ENCODE data around the gene MSGN1.
"Not testable (repeated sequence)": the region's sequence is repeated elsewhere in the genome, so short reads cannot be mapped to it uniquely, and the experiment has no call there.

The MSGN1 gene

GRCh38 chr2:17805166-17805565, 11.1 kb upstream of the MSGN1 start:
- DNase-seq (ENCODE audit: extremely low read depth in 1 of 2, low read depth in 1 of 2): no peak

- DNase-seq (ENCODE audit: extremely low read depth in 1 of 2, low read depth in 1 of 2): no peak
These were observed 10.4 kb upstream of the MSGN1 start for GRCh38 chr2:17805717-17806363.

GRCh38 chr2:17813010-17813741, 3.1 kb upstream of the MSGN1 start:
- no peak for DNase-seq (ENCODE audit: extremely low read depth in 1 of 2, low read depth in 1 of 2)

DNA sequence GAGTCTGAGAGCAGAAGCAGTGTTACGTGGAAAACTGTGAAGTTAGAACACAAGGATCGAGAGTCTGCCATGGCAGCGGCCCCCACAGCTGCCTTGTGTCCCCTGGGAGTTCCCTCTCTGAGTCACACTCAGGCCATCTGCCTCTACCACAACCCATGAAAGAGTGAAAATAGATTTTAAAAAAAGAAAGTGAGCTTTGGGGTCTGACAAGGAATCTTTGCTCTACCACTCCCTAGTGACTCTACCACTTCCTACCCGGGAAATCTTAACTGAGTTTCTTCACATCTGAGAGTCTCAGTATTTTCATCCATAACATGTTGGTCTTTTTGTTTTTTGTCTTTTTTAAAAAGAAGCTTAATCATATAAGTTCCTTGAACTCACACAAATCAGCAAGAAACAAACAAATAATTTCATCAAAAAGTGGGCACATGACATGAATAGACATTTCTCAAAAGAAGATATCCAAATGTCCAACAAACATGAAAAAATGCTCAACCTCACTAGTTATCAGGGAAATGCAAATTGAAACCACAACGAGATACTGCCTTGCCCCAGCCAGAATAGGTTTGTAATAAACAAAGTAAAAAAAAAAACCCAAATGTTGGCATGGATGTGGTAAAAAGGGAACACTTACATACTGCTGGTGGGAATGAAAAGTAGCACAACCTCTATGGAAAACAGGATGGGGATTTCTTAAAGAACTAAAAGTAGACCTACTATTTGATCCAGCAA, 2.4 kb upstream of the MSGN1 start:
- no peak for DNase-seq (ENCODE audit: extremely low read depth in 1 of 2, low read depth in 1 of 2)

DNA sequence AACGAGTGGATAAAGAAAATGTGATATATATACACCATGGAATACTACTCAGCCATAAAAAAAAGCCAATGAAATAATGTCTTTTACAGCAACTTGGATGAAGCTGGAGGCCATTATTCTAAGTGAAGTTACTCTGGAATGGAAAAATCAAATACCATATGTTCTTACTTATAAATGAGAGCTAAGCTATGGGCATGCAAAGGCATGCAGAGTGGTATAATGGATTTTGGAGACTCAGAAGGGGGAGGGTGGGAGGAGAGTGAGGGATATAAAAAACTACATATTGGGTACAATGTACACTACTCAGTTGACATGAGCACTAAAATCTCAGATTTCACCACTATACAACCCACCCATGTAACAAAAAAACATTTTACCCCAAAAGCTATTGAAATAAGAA, 1.7 kb upstream of the MSGN1 start:
- DNase-seq (ENCODE audit: extremely low read depth in 1 of 2, low read depth in 1 of 2): no peak

GRCh38 chr2:17815468-17816184, 634 bp upstream of the MSGN1 start:
- no peak for DNase-seq (ENCODE audit: extremely low read depth in 1 of 2, low read depth in 1 of 2)

DNA sequence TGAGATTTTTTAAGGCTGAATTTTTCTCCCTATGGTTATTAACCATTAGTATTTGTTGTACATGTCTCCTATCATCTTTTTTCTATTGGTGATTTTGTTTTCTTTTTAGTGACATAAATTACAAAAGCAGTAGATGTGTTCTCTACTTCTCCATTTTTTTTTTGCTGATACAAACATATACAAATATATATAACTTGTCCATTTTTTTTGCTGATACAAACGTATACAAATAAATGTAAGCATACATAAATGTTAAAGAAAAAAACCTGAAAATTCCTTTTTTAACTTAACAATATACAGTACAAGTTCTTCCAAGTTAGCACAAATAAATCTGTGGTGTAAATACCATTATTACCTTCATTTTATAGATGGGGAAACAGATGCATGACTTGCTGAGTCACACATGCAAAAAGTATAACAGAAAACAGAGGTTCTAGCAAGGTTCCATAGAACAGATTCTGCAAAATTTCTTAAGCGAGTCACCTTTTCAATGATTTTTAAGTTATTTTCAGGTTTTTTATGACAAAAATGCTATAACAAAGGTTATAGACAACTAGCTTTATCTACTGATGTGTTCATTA, 2.1 kb downstream of the MSGN1 start:
- no peak for DNase-seq (ENCODE audit: extremely low read depth in 1 of 2, low read depth in 1 of 2)

DNA sequence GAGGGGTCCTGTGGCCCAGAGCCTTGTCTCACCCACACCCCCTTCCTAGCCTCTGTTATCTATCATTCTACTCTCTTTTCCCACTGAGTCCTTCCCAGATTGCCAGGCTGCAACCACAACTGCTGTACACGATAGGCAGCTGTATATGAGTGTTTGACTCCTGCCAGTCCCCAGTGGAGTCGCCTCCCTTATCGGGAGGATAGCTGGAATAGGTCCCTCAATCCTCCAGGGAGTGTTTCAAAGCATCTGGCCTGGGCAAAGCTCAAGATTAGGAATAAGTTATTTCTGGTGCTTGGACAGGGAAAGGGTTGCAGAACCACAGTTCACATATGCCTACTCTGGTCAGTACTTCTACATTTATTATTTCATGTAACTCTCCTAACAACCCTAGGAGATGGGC, 4.8 kb downstream of the MSGN1 start:
- no peak for DNase-seq (ENCODE audit: extremely low read depth in 1 of 2, low read depth in 1 of 2)

GRCh38 chr2:17821535-17822444, 5.5 kb downstream of the MSGN1 start:
- DNase-seq (ENCODE audit: extremely low read depth in 1 of 2, low read depth in 1 of 2): no peak

DNA sequence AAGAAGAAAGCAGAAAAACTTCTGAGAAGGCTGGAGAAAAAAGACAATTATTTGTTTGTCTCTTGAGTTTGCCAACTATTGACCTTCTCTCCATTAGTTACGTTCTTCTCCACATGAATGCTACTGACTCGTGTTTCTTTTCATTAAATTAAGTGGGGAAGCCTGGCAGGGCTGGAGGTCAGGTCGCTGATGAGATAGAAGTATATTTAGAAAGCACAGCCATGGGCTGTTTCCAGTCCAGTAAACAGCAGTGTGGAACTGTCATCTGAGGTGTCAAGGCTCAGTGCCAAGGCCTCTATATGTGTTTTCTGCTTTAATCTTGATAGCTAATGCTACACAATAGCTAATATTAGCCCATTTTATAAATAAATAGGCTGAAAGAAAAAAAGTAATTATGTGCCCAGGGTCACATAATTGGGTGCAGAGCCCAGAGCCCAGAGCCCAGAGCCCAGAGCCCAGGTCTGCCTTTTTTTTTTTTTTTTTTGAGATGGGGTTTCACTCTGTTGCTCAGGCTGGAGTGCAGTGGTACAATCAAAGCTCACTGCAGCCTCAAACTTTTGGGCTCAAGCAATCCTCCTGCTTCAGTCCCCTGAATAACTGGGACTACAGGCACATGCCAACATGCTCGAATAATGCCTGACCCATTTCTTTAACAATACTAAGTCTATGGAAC, 6.3 kb downstream of the MSGN1 start:
- DNase-seq (ENCODE audit: extremely low read depth in 1 of 2, low read depth in 1 of 2): no peak

DNA sequence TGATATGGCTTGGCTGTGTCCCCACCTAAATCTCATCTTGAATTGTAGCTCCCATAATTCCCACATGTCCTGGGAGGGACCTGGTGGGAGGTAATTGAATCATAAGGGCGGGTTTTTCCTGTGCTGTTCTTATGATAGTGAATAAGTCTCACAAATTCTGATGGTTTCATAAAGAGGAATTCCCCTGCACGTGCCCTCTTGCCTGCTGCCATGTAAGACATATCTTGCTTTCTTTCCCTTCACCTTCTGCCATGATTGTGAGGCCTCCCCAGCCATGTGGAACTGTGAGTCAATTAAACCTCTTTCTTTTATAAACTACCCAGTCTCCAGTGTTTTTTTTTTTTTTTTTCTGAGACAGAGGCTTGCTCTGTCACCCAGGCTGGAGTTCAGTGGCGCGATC, 7.4 kb downstream of the MSGN1 start:
- not testable (repeated sequence) for DNase-seq (ENCODE audit: extremely low read depth in 1 of 2, low read depth in 1 of 2)

DNA sequence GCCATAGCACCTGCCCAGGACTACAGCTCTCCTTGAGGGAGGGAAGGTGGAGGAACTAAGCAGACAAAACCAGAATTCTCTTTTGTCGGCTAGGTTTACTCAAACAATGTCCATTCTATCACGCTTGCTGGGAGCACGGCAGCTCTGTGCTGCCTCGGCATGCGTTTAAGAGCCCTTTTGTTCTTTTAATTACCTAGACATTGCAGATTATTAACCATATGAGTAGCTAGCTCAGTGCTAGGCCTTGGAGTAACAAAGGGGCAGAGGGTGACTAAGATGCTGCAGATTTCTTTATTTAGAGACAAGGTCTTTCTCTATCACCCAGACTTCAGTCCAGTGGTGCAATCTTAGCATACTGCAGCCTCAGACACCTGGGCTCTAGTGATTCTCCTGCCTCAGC, 11.1 kb downstream of the MSGN1 start:
- DNase-seq (ENCODE audit: extremely low read depth in 1 of 2, low read depth in 1 of 2): no peak

DNA sequence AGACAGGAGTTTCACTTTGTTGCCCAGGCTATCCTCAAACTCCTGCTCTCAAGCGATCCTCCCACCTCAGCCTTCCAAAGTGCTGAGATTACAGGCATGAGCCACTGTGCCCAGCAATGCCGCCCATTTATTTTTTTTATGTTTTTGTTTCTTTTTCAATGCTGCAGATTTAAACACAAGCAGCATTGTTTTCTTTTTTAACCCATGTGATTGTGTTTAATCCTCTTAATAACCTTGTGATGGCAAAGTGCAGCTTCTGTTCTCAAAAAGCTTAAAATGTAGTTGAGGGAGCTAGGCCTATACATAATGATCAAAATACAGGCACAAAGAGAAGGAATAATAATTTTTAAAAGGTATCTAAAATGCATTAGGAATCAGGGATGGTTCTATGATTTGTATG, 11.5 kb downstream of the MSGN1 start:
- no peak for DNase-seq (ENCODE audit: extremely low read depth in 1 of 2, low read depth in 1 of 2)

DNA sequence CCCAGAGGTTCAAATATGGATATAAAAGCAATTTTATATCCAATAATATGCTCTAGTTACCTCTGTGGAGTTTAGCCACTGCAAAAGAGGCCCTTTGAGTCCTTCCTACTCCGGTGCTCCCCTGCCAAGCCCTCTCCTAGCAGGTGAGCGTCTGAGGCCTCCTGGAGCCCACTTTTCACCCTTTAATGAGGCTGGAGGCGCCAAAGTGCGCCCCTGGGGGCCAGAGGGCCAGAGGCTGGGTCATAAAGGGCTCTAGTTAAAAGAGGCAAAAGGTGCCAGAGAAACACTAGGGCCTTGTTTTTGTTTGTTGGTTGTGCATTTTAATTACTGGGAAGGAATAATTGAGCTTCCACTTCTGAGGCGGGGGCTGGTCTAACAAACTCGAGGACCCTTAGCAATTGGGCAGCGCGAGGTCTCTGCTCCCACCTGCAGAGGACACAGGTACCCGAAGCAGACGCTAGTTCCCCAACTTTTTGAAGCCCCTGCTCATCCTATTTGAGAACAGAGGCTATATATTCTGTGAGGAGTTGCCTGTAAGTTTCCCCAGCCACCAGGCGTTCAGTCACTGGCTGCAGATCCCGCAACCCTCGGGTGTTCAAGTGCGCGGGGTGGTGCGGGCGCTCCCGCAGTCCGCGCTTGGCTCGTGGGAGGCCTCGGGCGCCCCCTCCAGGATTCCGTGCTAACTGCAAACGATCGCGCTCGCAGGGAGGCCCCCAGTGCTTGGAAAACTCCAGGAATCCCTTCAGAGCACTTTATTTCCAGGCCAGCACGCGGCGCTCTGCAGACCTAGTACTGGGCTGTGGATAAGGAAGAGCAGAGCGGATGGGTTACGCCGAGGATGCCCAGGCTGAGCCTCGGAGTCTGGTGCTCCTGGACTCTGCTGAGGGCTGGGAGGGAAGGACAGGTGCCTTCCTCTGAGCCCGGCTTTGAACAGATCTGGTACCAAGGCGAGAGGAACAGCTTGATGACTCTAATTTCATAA, 14.1 kb downstream of the MSGN1 start:
- peak in 1 of 2 donors; percentile 13 for DNase-seq (ENCODE audit: extremely low read depth in 1 of 2, low read depth in 1 of 2)

- no peak for DNase-seq (ENCODE audit: extremely low read depth in 1 of 2, low read depth in 1 of 2)
These were observed 19.3 kb downstream of the MSGN1 start for GRCh38 chr2:17835516-17835915.

- no peak for DNase-seq (ENCODE audit: extremely low read depth in 1 of 2, low read depth in 1 of 2)
These were observed 23.7 kb downstream of the MSGN1 start for GRCh38 chr2:17839959-17840358.

- DNase-seq (ENCODE audit: extremely low read depth in 1 of 2, low read depth in 1 of 2): no peak
These were observed 27.2 kb downstream of the MSGN1 start for GRCh38 chr2:17843457-17843856.

- DNase-seq (ENCODE audit: extremely low read depth in 1 of 2, low read depth in 1 of 2): no peak
These were observed 29.5 kb downstream of the MSGN1 start for GRCh38 chr2:17845806-17846205.

Measured in stimulated activated CD8-positive, alpha-beta memory T cell treated with anti-CD3 and anti-CD28 coated beads, Interleukin-7, amount 100 ng/mL, for 48 hours (primary cell).